ENCODE measurements around the gene NTSR1.

NTSR1 gene

DNA sequence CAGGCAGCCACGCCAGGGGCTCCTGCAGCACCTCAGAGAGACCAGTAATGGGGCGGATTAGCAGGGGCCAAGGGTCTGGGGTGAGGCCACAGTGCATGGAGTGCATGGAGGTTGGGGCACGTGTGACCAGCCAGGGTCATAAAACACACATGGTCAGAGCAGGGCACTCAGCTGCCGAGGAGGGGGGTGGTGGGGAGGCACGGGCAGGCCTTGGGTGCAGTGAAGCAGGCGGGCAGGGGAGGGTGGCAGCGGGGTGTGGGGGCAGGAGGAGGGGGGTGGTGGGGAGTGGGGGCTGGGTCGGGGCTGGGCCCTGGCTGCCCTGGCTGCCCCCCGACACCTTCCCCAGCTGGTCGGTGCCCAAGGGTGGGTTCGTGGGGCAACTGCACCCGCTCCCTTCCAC is 23.7 kb upstream of the NTSR1 start:
- TF ChIP-seq TAF1 (IDR thresholded peaks at IDR 0.05; ENCODE audit: low read depth, low read length): no peak
- TF ChIP-seq PAX5 (IDR thresholded peaks at IDR 0.05; ENCODE audit: insufficient read depth, low read length, severe bottlenecking): no peak
- TF ChIP-seq POU2F2 (IDR thresholded peaks at IDR 0.05; ENCODE audit: low read depth, low read length): no peak
- TF ChIP-seq POLR2A (IDR thresholded peaks at IDR 0.05; ENCODE audit: low read depth, low read length): no peak
- TF ChIP-seq POLR2AphosphoS5 (IDR thresholded peaks at IDR 0.05; ENCODE audit: low read depth, low read length): no peak
- no peak for TF ChIP-seq SPI1 (IDR thresholded peaks at IDR 0.05; ENCODE audit: low read depth, low read length)
- no peak for FAIRE-seq
- no peak for DNase-seq (ENCODE audit: insufficient read length, low spot score)

DNA sequence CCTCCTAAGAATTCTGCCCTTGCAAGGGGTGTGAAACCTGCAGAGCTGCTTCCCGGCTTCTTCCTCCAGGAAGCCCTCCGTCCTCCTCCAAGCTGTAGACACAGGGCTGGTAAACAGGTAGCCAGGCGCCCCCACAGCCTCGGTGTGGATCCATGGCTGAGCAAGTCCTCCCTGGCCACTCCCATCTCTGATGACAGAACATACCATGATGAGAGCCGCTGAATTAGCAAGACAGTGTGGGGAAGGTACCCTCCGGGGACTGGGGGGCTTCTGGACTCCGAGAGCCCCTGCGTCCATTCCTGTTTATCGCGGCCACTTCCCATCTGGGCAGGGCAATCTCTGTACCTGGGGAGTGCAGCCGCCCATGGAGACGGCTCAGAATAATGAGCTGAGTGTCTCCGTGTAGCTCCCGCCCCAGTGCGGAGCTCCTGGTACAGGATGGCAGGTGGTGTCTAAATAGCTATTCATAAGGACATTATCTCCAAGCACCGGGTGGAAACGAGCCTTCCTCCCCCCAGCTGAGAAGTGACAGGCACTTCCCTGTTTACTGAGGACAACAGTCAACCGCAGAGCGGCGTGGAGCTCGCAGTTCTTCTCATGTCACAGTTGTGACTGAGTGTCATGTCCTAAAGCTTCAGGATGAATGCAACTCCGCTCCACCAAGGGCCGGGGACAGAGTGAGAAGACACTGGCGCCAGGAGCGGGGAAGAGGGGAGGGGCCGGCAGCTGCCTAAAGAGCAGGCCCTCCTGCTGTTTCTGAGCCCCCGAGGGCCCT is 22.7 kb upstream of the NTSR1 start:
- FAIRE-seq (no peak), DNase-seq (ENCODE audit: insufficient read length, low spot score) (no peak)
- TF ChIP-seq POU2F2 (IDR thresholded peaks at IDR 0.05; ENCODE audit: low read depth, low read length) (no peak), POLR2A (IDR thresholded peaks at IDR 0.05; ENCODE audit: low read depth, low read length) (no peak), PAX5 (IDR thresholded peaks at IDR 0.05; ENCODE audit: insufficient read depth, low read length, severe bottlenecking) (no peak), TAF1 (IDR thresholded peaks at IDR 0.05; ENCODE audit: low read depth, low read length) (no peak), POLR2AphosphoS5 (IDR thresholded peaks at IDR 0.05; ENCODE audit: low read depth, low read length) (no peak), SPI1 (IDR thresholded peaks at IDR 0.05; ENCODE audit: low read depth, low read length) (no peak)

GRCh38 chr20:62686869-62687830 is 21.5 kb upstream of the NTSR1 start:
- TF ChIP-seq SPI1 (IDR thresholded peaks at IDR 0.05; ENCODE audit: low read depth, low read length): no peak
- no peak for TF ChIP-seq POLR2AphosphoS5 (IDR thresholded peaks at IDR 0.05; ENCODE audit: low read depth, low read length)
- no peak for TF ChIP-seq TAF1 (IDR thresholded peaks at IDR 0.05; ENCODE audit: low read depth, low read length)
- TF ChIP-seq POU2F2 (IDR thresholded peaks at IDR 0.05; ENCODE audit: low read depth, low read length): no peak
- no peak for TF ChIP-seq POLR2A (IDR thresholded peaks at IDR 0.05; ENCODE audit: low read depth, low read length)
- TF ChIP-seq PAX5 (IDR thresholded peaks at IDR 0.05; ENCODE audit: insufficient read depth, low read length, severe bottlenecking): no peak
- FAIRE-seq: no peak

DNA sequence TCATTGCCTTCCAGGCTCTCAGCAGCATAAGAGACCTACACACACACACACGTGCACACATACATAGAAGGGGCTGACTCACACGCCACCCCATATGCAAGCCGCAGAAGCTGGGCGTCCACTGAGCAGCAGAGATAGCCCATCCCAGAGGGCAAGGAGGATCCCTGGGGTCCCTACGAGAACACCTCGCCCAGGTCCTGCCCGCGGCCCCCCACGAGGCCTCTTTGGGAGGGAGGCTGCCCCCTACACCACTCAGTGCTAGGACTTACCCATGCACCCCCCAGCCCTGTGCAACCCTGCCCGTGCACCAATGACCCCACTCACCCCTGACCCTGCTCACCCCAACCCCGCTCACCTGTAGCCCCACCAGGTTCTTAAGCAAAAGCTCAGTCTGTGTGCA is 20.6 kb upstream of the NTSR1 start:
- FAIRE-seq (no peak), DNase-seq (ENCODE audit: insufficient read length, low spot score) (no peak)
- no peak for TF ChIP-seq POLR2A (IDR thresholded peaks at IDR 0.05; ENCODE audit: low read depth, low read length)
- no peak for TF ChIP-seq SPI1 (IDR thresholded peaks at IDR 0.05; ENCODE audit: low read depth, low read length)
- TF ChIP-seq TAF1 (IDR thresholded peaks at IDR 0.05; ENCODE audit: low read depth, low read length): no peak
- TF ChIP-seq POU2F2 (IDR thresholded peaks at IDR 0.05; ENCODE audit: low read depth, low read length): no peak
- no peak for TF ChIP-seq POLR2AphosphoS5 (IDR thresholded peaks at IDR 0.05; ENCODE audit: low read depth, low read length)
- no peak for TF ChIP-seq PAX5 (IDR thresholded peaks at IDR 0.05; ENCODE audit: insufficient read depth, low read length, severe bottlenecking)

More at GRCh38 chr20:62686869-62687830, 21.5 kb upstream of the NTSR1 start:
- DNase-seq (ENCODE audit: insufficient read length, low spot score): no peak

- DNase-seq (ENCODE audit: insufficient read length, low spot score): no peak
- no peak for FAIRE-seq
- TF ChIP-seq TAF1 (IDR thresholded peaks at IDR 0.05; ENCODE audit: low read depth, low read length) (no peak), POU2F2 (IDR thresholded peaks at IDR 0.05; ENCODE audit: low read depth, low read length) (no peak), PAX5 (IDR thresholded peaks at IDR 0.05; ENCODE audit: insufficient read depth, low read length, severe bottlenecking) (no peak)
These were observed 19.7 kb upstream of the NTSR1 start for GRCh38 chr20:62688855-62689460.

GRCh38 chr20:62689861-62690260 is 18.8 kb upstream of the NTSR1 start:
- no peak for DNase-seq (ENCODE audit: insufficient read length, low spot score)
- no peak for FAIRE-seq
- TF ChIP-seq TAF1 (IDR thresholded peaks at IDR 0.05; ENCODE audit: low read depth, low read length) (no peak), PAX5 (IDR thresholded peaks at IDR 0.05; ENCODE audit: insufficient read depth, low read length, severe bottlenecking) (no peak), POLR2A (IDR thresholded peaks at IDR 0.05; ENCODE audit: low read depth, low read length) (no peak), POU2F2 (IDR thresholded peaks at IDR 0.05; ENCODE audit: low read depth, low read length) (no peak), POLR2AphosphoS5 (IDR thresholded peaks at IDR 0.05; ENCODE audit: low read depth, low read length) (no peak), SPI1 (IDR thresholded peaks at IDR 0.05; ENCODE audit: low read depth, low read length) (no peak)

DNA sequence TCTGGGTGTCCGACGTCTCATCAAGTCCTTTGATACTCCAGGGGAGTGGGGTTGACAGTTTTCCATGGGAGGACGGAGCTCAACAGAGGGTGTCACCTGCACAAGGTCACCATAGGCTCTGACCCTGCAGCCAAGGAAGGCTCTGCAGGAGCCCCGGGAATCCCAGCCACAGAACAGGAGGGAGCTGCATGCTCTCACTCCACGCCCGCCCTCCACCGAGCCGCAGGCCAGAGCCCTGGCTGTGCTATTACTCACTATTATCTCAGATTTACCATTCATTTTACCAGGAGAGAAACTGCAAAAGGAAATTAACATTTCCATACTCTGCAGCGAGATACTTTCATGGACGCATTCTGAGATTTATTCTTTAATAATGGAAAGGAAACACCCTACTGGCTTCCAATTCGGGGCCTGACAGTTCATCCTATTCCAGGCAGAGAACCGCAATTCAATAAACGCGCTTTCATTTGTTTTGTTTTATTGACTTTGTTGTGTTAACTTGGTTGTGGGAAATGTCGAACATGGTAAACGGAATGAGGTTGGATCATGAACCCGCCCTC is 18.3 kb upstream of the NTSR1 start:
- no peak for FAIRE-seq
- TF ChIP-seq SPI1 (IDR thresholded peaks at IDR 0.05; ENCODE audit: low read depth, low read length) (no peak), POLR2AphosphoS5 (IDR thresholded peaks at IDR 0.05; ENCODE audit: low read depth, low read length) (no peak), PAX5 (IDR thresholded peaks at IDR 0.05; ENCODE audit: insufficient read depth, low read length, severe bottlenecking) (no peak), TAF1 (IDR thresholded peaks at IDR 0.05; ENCODE audit: low read depth, low read length) (no peak), POLR2A (IDR thresholded peaks at IDR 0.05; ENCODE audit: low read depth, low read length) (no peak), POU2F2 (IDR thresholded peaks at IDR 0.05; ENCODE audit: low read depth, low read length) (no peak)
- no peak for DNase-seq (ENCODE audit: insufficient read length, low spot score)

DNA sequence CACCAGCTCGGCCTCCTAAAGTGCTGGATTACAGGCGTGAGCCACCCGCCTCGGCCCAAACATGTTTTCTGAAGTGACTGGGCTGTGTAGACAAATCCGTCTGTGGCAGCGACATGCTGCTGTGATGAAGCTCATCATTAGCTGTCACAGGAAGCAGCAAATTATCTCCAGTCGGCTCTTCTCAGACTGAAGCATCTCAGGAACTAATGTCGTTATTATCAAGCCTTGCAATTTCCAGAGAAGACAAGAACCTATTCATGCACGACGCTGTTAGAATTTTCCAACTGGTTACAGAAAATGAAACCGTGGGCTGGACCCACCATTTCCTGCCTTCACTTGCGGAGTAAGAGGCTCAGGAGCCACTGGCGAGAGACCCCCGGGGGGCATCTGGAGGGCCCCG is 17.1 kb upstream of the NTSR1 start:
- TF ChIP-seq SPI1 (IDR thresholded peaks at IDR 0.05; ENCODE audit: low read depth, low read length) (no peak), TAF1 (IDR thresholded peaks at IDR 0.05; ENCODE audit: low read depth, low read length) (no peak), POLR2A (IDR thresholded peaks at IDR 0.05; ENCODE audit: low read depth, low read length) (no peak), POLR2AphosphoS5 (IDR thresholded peaks at IDR 0.05; ENCODE audit: low read depth, low read length) (no peak), POU2F2 (IDR thresholded peaks at IDR 0.05; ENCODE audit: low read depth, low read length) (no peak), PAX5 (IDR thresholded peaks at IDR 0.05; ENCODE audit: insufficient read depth, low read length, severe bottlenecking) (no peak)
- FAIRE-seq (no peak), DNase-seq (ENCODE audit: insufficient read length, low spot score) (no peak)

Measured in GM12891 (cell line).